Measurements from ENCODE around the gene GPR35. TPM values are rescaled to one million over a fixed set of nuclear protein-coding genes. Genes with fewer than 3 reads are reported as not detected.
"Not testable (repeated sequence)": the region's sequence is repeated elsewhere in the genome, so short reads cannot be mapped to it uniquely, and the experiment has no call there.

The GPR35 gene
- total RNA-seq, 8 experiments from 2014 or later, result 0.15 to 1.3 (median 0.54) TPM

GRCh38 chr2:240613781-240614180, 11.5 kb upstream of the GPR35 start:
- no peak overlapping the region for H3K27ac ChIP-seq
- in situ Hi-C loops (cut with MboI; ENCODE audit: low pct_unique_long_range_greater_than_20kb in 2 of 9, low sequenced_read_pairs in 9 of 9, unreplicated experiment in 9 of 9), result no loop called here

GRCh38 chr2:240614391-240614790, 10.9 kb upstream of the GPR35 start:
- ATAC-seq (replicated peaks in 6 of 8), result no peak
- H3K4me1 ChIP-seq (replicated peaks in 1 of 2), result no peaks in the 10 kb centered on the region
- WGBS, 10 experiments, result 79 to 100% (median 89%) methylated on average over 1 to 6 of the region's 9 CpGs; no CpG with 5 or more reads in 4 of the 10 experiments
- H3K4me3 ChIP-seq, result no peak overlapping the region
- H3K27ac ChIP-seq, result no peak overlapping the region
- in situ Hi-C loops (cut with MboI; ENCODE audit: low pct_unique_long_range_greater_than_20kb in 2 of 9, low sequenced_read_pairs in 9 of 9, unreplicated experiment in 9 of 9), result no loop called here

More at GRCh38 chr2:240613781-240614180, 11.5 kb upstream of the GPR35 start:
- H3K4me1 ChIP-seq (replicated peaks in 1 of 2), result no peaks in the 10 kb centered on the region
- ATAC-seq (replicated peaks in 6 of 8), result no peak
- WGBS, 10 experiments, result 49 to 88% (median 77%) methylated on average over 2 to 4 of the region's 4 CpGs; no CpG with 5 or more reads in 3 of the 10 experiments
- no peak overlapping the region for H3K4me3 ChIP-seq

- no peak overlapping the region for H3K4me3 ChIP-seq
- H3K27ac ChIP-seq, result no peak overlapping the region
- in situ Hi-C loops (cut with MboI; ENCODE audit: low pct_unique_long_range_greater_than_20kb in 2 of 9, low sequenced_read_pairs in 9 of 9, unreplicated experiment in 9 of 9), result no loop called here
- WGBS, 10 experiments, result 0 to 100% (median 20%) methylated on average over 1 to 2 of the region's 2 CpGs; no CpG with 5 or more reads in 5 of the 10 experiments
- no peak for ATAC-seq (replicated peaks in 6 of 8)
- H3K4me1 ChIP-seq (replicated peaks in 1 of 2), result no peaks in the 10 kb centered on the region
These were observed 9.9 kb upstream of the GPR35 start for GRCh38 chr2:240615396-240615795.

- in situ Hi-C loops (cut with MboI; ENCODE audit: low pct_unique_long_range_greater_than_20kb in 2 of 9, low sequenced_read_pairs in 9 of 9, unreplicated experiment in 9 of 9), result no loop called here
- H3K4me1 ChIP-seq (replicated peaks in 1 of 2), result no peaks in the 10 kb centered on the region
- no peak for ATAC-seq (replicated peaks in 6 of 8)
- no peak overlapping the region for H3K27ac ChIP-seq
- no peak overlapping the region for H3K4me3 ChIP-seq
- 40 to 81% (median 55%) methylated on average over 1 to 16 of the region's 20 CpGs; no CpG with 5 or more reads in 1 of the 10 experiments for WGBS, 10 experiments
These were observed 9.3 kb upstream of the GPR35 start for GRCh38 chr2:240615820-240616547.

GRCh38 chr2:240616860-240617666, 8.2 kb upstream of the GPR35 start:
- H3K4me3 ChIP-seq; H3K4me1 ChIP-seq (replicated peaks in 1 of 2); in situ Hi-C loops (cut with MboI; ENCODE audit: low pct_unique_long_range_greater_than_20kb in 2 of 9, low sequenced_read_pairs in 9 of 9, unreplicated experiment in 9 of 9); H3K27ac ChIP-seq; ATAC-seq (replicated peaks in 6 of 8): not testable (repeated sequence)
- WGBS, 10 experiments, result 29 to 100% (median 51%) methylated on average over 1 to 2 of the region's 5 CpGs; no CpG with 5 or more reads in 6 of the 10 experiments

- Histone ChIP-seq H3K4me1 (replicated peaks in 1 of 2) (no peaks in the 10 kb centered on the region), H3K4me3 (no peak overlapping the region), H3K27ac (no peak overlapping the region)
- no peak for ATAC-seq (replicated peaks in 6 of 8)
- in situ Hi-C loops (cut with MboI; ENCODE audit: low pct_unique_long_range_greater_than_20kb in 2 of 9, low sequenced_read_pairs in 9 of 9, unreplicated experiment in 9 of 9), result no loop called here
- WGBS, 10 experiments, result 26 to 100% (median 76%) methylated on average over 1 to 5 of the region's 6 CpGs; no CpG with 5 or more reads in 2 of the 10 experiments
These were observed 6.5 kb upstream of the GPR35 start for GRCh38 chr2:240618776-240619175.

GRCh38 chr2:240619506-240620148, 5.7 kb upstream of the GPR35 start:
- Histone ChIP-seq H3K4me3 (no peak overlapping the region), H3K4me1 (replicated peaks in 1 of 2) (no peaks in the 10 kb centered on the region), H3K27ac (no peak overlapping the region)
- WGBS, 10 experiments, result 0 to 100% (median 86%) methylated on average over 1 to 5 of the region's 19 CpGs; no CpG with 5 or more reads in 5 of the 10 experiments
- peak in 2 of 8 experiments; percentile 43 to 78 for ATAC-seq (replicated peaks in 6 of 8)
- in situ Hi-C loops (cut with MboI; ENCODE audit: low pct_unique_long_range_greater_than_20kb in 2 of 9, low sequenced_read_pairs in 9 of 9, unreplicated experiment in 9 of 9), result no loop called here

GRCh38 chr2:240620149-240620731, 5.0 kb upstream of the GPR35 start:
- no peak for ATAC-seq (replicated peaks in 6 of 8)
- Histone ChIP-seq H3K4me1 (replicated peaks in 1 of 2) (peaks cover 0 to 5% of the 10 kb centered on the region in 2 donors), H3K27ac (no peak overlapping the region), H3K4me3 (no peak overlapping the region)
- in situ Hi-C loops (cut with MboI; ENCODE audit: low pct_unique_long_range_greater_than_20kb in 2 of 9, low sequenced_read_pairs in 9 of 9, unreplicated experiment in 9 of 9), result no loop called here
- 60 to 80% methylated on average over 1 of the region's 13 CpGs; no CpG with 5 or more reads in 8 of the 10 experiments for WGBS, 10 experiments

- Histone ChIP-seq H3K4me3 (no peak overlapping the region), H3K27ac (no peak overlapping the region), H3K4me1 (replicated peaks in 1 of 2) (peaks cover 0 to 5% of the 10 kb centered on the region in 2 donors)
- WGBS, 10 experiments, result 68 to 100% (median 80%) methylated on average over 1 to 6 of the region's 7 CpGs; no CpG with 5 or more reads in 5 of the 10 experiments
- ATAC-seq (replicated peaks in 6 of 8), result no peak
- in situ Hi-C loops (cut with MboI; ENCODE audit: low pct_unique_long_range_greater_than_20kb in 2 of 9, low sequenced_read_pairs in 9 of 9, unreplicated experiment in 9 of 9), result no loop called here
These were observed 4.4 kb upstream of the GPR35 start for GRCh38 chr2:240620859-240621258.

GRCh38 chr2:240622060-240622411, 3.2 kb upstream of the GPR35 start:
- Histone ChIP-seq H3K27ac (no peak overlapping the region), H3K4me1 (replicated peaks in 1 of 2) (peaks cover 0 to 7% of the 10 kb centered on the region in 2 donors), H3K4me3 (no peak overlapping the region)
- no peak for ATAC-seq (replicated peaks in 6 of 8)
- WGBS, 10 experiments, result 58 to 100% (median 92%) methylated on average over 1 to 9 of the region's 9 CpGs; no CpG with 5 or more reads in 3 of the 10 experiments
- in situ Hi-C loops (cut with MboI; ENCODE audit: low pct_unique_long_range_greater_than_20kb in 2 of 9, low sequenced_read_pairs in 9 of 9, unreplicated experiment in 9 of 9), result no loop called here

- in situ Hi-C loops (cut with MboI; ENCODE audit: low pct_unique_long_range_greater_than_20kb in 2 of 9, low sequenced_read_pairs in 9 of 9, unreplicated experiment in 9 of 9), result no loop called here
- WGBS, 10 experiments, result 58 to 100% (median 82%) methylated on average over 1 to 11 of the region's 37 CpGs; no CpG with 5 or more reads in 3 of the 10 experiments
- Histone ChIP-seq H3K4me1 (replicated peaks in 1 of 2) (peaks cover 0 to 8% of the 10 kb centered on the region in 2 donors), H3K4me3 (no peak overlapping the region), H3K27ac (no peak overlapping the region)
- no peak for ATAC-seq (replicated peaks in 6 of 8)
These were observed 2.6 kb upstream of the GPR35 start for GRCh38 chr2:240622531-240623235.

GRCh38 chr2:240623531-240624010, 1.7 kb upstream of the GPR35 start:
- no peak overlapping the region for H3K4me3 ChIP-seq
- 100% methylated on average over 1 of the region's 10 CpGs; no CpG with 5 or more reads in 9 of the 10 experiments for whole genome bisulfite sequencing, 10 experiments
- no peak overlapping the region for H3K27ac ChIP-seq
- peaks cover 0 to 8% of the 10 kb centered on the region in 2 donors for H3K4me1 ChIP-seq (replicated peaks in 1 of 2)
- in situ Hi-C loops (cut with MboI; ENCODE audit: low pct_unique_long_range_greater_than_20kb in 2 of 9, low sequenced_read_pairs in 9 of 9, unreplicated experiment in 9 of 9), result no loop called here
- ATAC-seq (replicated peaks in 6 of 8), result no peak
